Cardiac fibroblast (primary cell): ENCODE data around the gene S100A1.
"Not testable (repeated sequence)": the region's sequence is repeated elsewhere in the genome, so short reads cannot be mapped to it uniquely, and the experiment has no call there.

Experiments used
- DNase-seq, 2 donors: peaks; one replicate each; pipeline versions ENCODE4 v3.0.0 to v3.0.0-alpha.2; 2010; ENCODE audit warnings: low read depth in 2 of 2
- H3K4me3 ChIP-seq, 2 donors: replicated peaks in 1 of 2; 1 replicate in 1 of 2; 2 replicates in 1 of 2; pipeline ENCODE4 v1.5.1; 2011; ENCODE audit warnings: low read depth in 2 of 2, low read length in 2 of 2, mild to moderate bottlenecking in 2 of 2, moderate library complexity in 1 of 2
- TF ChIP-seq, protein P1 (sequence below): IDR thresholded peaks from one replicate; pipeline ENCODE4 v1.5.1; 2011; ENCODE audit warnings: low read depth, mild to moderate bottlenecking, low read length, inconsistent platforms

The S100A1 gene

GRCh38 chr1:153638261-153638660 is 10.0 kb downstream of the S100A1 start:
- H3K4me3 ChIP-seq: no peak overlapping the region
- TF ChIP-seq, protein P1, sequence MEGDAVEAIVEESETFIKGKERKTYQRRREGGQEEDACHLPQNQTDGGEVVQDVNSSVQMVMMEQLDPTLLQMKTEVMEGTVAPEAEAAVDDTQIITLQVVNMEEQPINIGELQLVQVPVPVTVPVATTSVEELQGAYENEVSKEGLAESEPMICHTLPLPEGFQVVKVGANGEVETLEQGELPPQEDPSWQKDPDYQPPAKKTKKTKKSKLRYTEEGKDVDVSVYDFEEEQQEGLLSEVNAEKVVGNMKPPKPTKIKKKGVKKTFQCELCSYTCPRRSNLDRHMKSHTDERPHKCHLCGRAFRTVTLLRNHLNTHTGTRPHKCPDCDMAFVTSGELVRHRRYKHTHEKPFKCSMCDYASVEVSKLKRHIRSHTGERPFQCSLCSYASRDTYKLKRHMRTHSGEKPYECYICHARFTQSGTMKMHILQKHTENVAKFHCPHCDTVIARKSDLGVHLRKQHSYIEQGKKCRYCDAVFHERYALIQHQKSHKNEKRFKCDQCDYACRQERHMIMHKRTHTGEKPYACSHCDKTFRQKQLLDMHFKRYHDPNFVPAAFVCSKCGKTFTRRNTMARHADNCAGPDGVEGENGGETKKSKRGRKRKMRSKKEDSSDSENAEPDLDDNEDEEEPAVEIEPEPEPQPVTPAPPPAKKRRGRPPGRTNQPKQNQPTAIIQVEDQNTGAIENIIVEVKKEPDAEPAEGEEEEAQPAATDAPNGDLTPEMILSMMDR: no peak
- DNase-seq: no peak

- DNase-seq: no peak
- TF ChIP-seq, protein P1: no peak
- no peak overlapping the region for H3K4me3 ChIP-seq
Observed at GRCh38 chr1:153639280-153639679, 11.0 kb downstream of the S100A1 start.

GRCh38 chr1:153640213-153640612 is 12.0 kb downstream of the S100A1 start:
- H3K4me3 ChIP-seq, DNase-seq: not testable (repeated sequence)

GRCh38 chr1:153640861-153641260 is 12.6 kb downstream of the S100A1 start:
- TF ChIP-seq, protein P1: no peak
- H3K4me3 ChIP-seq: no peak overlapping the region

GRCh38 chr1:153642161-153642560 is 13.9 kb downstream of the S100A1 start:
- TF ChIP-seq, protein P1: no peak

More at GRCh38 chr1:153640861-153641260, 12.6 kb downstream of the S100A1 start:
- no peak for DNase-seq

GRCh38 chr1:153643100-153643499 is 14.9 kb downstream of the S100A1 start:
- TF ChIP-seq, protein P1: no peak
- DNase-seq: no peak
- no peak overlapping the region for H3K4me3 ChIP-seq

More at GRCh38 chr1:153642161-153642560, 13.9 kb downstream of the S100A1 start:
- no peak for DNase-seq
- no peak overlapping the region for H3K4me3 ChIP-seq

DNA sequence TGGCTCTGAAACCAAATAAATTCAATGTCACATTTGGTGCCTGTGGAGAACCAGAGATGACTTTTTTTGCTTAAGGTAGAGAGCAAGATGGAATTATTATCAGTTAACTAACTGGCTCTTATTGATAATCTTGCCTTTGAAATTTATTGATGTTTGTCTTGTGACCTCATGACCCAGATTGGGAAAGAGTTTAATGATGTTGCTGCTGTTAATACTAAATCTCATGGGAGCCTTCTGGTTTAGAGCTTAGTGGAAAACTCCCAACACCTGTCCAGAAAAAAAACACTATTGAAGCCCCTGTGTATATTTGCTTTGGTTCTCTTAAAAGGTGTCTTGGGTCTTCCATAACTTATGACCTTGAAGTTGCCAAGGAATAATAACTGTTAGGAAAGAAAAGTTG is 15.6 kb downstream of the S100A1 start:
- no peak for DNase-seq
- no peak overlapping the region for H3K4me3 ChIP-seq
- TF ChIP-seq, protein P1: no peak
